IMR-90 (cell line): ENCODE data around the gene TGFBI. TPM values are rescaled to one million over a fixed set of nuclear protein-coding genes. Genes with fewer than 3 reads are reported as not detected.

Experiments
- ATAC-seq: fragments of 200-7000 bp; cut with Tn5 transposase; 2 replicates; pipeline ENCODE4 v1.9.1; 2020; ENCODE audit warnings: low read depth, mild to moderate bottlenecking, moderate library complexity
- BruUV-seq: library from RNA; stranded (reverse); fragments of 400-500 nt; replicated peaks from 2 replicates; lab custom pipeline; 2021; lab: Mats Ljungman, UMichigan
- CTCF ChIA-PET: fragments of 300-600 bp; formaldehyde crosslinking; extraction: SDS; loops from one replicate; lab custom pipeline; 2021; ENCODE audit warnings: antibody characterized with exemption; lab: Yijun Ruan, JAX
- POLR2A ChIA-PET: fragments of 300-600 bp; sonication (Branson Sonifier 250); formaldehyde crosslinking; loops from one replicate; lab custom pipeline; 2022; ENCODE audit warnings: antibody characterized with exemption; ENCODE audit not compliant: unreplicated experiment; lab: Charles Lee
- DNase-seq: peaks from one replicate; pipeline ENCODE4 v3.0.0; 2013
- H2AFZ ChIP-seq: replicated peaks from 2 replicates; pipeline ENCODE3; 2013; ENCODE audit warnings: low read length, mild to moderate bottlenecking; ENCODE audit not compliant: poor library complexity
- H2AK5ac ChIP-seq: 2 replicates; pipeline ENCODE4 v1.6.1; 2013; ENCODE audit warnings: low read depth, low read length, inconsistent platforms
- H2AK9ac ChIP-seq: replicated peaks from 2 replicates; pipeline ENCODE3; 2013; ENCODE audit warnings: mild to moderate bottlenecking, low read depth, low read length, moderate library complexity; ENCODE audit not compliant: poor library complexity
- H2BK120ac ChIP-seq: 2 replicates; pipeline ENCODE4 v1.6.1; 2013; ENCODE audit warnings: low read depth, low read length, inconsistent platforms
- H2BK15ac ChIP-seq: 3 replicates; pipeline ENCODE4 v1.6.1; 2013; ENCODE audit warnings: low read depth, low read length, inconsistent platforms
- H2BK20ac ChIP-seq: 2 replicates; pipeline ENCODE4 v1.6.1; 2013; ENCODE audit warnings: low read depth, mild to moderate bottlenecking, inconsistent platforms, low read length, moderate library complexity
- H2BK5ac ChIP-seq: 2 replicates; pipeline ENCODE4 v1.6.1; 2013; ENCODE audit warnings: mild to moderate bottlenecking, low read depth, low read length, inconsistent platforms; ENCODE audit not compliant: poor library complexity, severe bottlenecking
- H3K14ac ChIP-seq: replicated peaks from 2 replicates; pipeline ENCODE4 v1.6.1; 2013; ENCODE audit warnings: low read depth, low read length, inconsistent platforms
- H3K18ac ChIP-seq: 2 replicates; pipeline ENCODE4 v1.6.1; 2013; ENCODE audit warnings: low read depth, low read length, control low read depth
- H3K23ac ChIP-seq: 2 replicates; pipeline ENCODE4 v1.6.1; 2013; ENCODE audit warnings: low read depth, low read length, inconsistent platforms
- H3K27ac ChIP-seq: 2 replicates; pipeline ENCODE4 v1.5.1; 2013; ENCODE audit warnings: mild to moderate bottlenecking, control low read depth, low read length; ENCODE audit not compliant: insufficient read depth
- H3K27me3 ChIP-seq: 2 replicates; pipeline ENCODE4 v1.6.1; 2013; ENCODE audit warnings: low read length; ENCODE audit not compliant: control insufficient read depth, insufficient read depth
- H3K36me3 ChIP-seq: 2 replicates; pipeline ENCODE4 v1.6.1; 2013; ENCODE audit warnings: low read length, mixed read lengths; ENCODE audit not compliant: control insufficient read depth, insufficient read depth
- H3K4ac ChIP-seq: 2 replicates; pipeline ENCODE4 v1.6.1; 2013; ENCODE audit warnings: low read depth, low read length, inconsistent platforms
- H3K4me1 ChIP-seq: 2 replicates; pipeline ENCODE4 v1.6.1; 2013; ENCODE audit warnings: low read length, mixed read lengths; ENCODE audit not compliant: control insufficient read depth, insufficient read depth
- H3K4me2 ChIP-seq: 2 replicates; pipeline ENCODE4 v1.6.1; 2013; ENCODE audit warnings: low read depth, mild to moderate bottlenecking, control low read depth, low read length, moderate library complexity
- H3K4me3 ChIP-seq: 2 replicates; pipeline ENCODE4 v1.5.1; 2013; ENCODE audit warnings: low read depth, mild to moderate bottlenecking, control low read depth, low read length, moderate library complexity; ENCODE audit not compliant: insufficient read depth
- H3K56ac ChIP-seq: 2 replicates; pipeline ENCODE4 v1.6.1; 2013; ENCODE audit warnings: low read length, inconsistent platforms; ENCODE audit not compliant: insufficient read depth; ENCODE audit errors: extremely low read depth
- H3K79me1 ChIP-seq, 2 experiments: 2 replicates each; pipeline ENCODE4 v1.6.1; 2013; ENCODE audit warnings: low read length in 2 of 2, inconsistent platforms in 1 of 2, low read depth in 1 of 2
- H3K9ac ChIP-seq: 2 replicates; pipeline ENCODE4 v1.6.1; 2013; ENCODE audit warnings: low read depth, low read length, control low read depth
- H3K9me1 ChIP-seq: 2 replicates; pipeline ENCODE4 v1.6.1; 2013; ENCODE audit warnings: low read length, inconsistent platforms; ENCODE audit not compliant: insufficient read depth
- H3K9me3 ChIP-seq: 2 replicates; pipeline ENCODE4 v1.6.1; 2013; ENCODE audit warnings: low read length; ENCODE audit not compliant: control insufficient read depth, insufficient read depth
- H4K20me1 ChIP-seq: 2 replicates; pipeline ENCODE4 v1.6.1; 2013; ENCODE audit warnings: low read length, inconsistent platforms; ENCODE audit not compliant: insufficient read depth
- H4K5ac ChIP-seq: 2 replicates; pipeline ENCODE4 v1.6.1; 2013; ENCODE audit warnings: mild to moderate bottlenecking, low read depth, low read length, control low read depth
- H4K8ac ChIP-seq, 2 experiments: 2 replicates each; pipeline ENCODE4 v1.6.1; 2013; ENCODE audit warnings: low read depth in 2 of 2, low read length in 2 of 2, control low read depth in 1 of 2, inconsistent platforms in 1 of 2
- H4K91ac ChIP-seq: 2 replicates; pipeline ENCODE4 v1.6.1; 2013; ENCODE audit warnings: low read depth, low read length, inconsistent platforms; ENCODE audit not compliant: insufficient read depth
- BHLHE40 ChIP-seq: fragments of 150-350 bp; IDR thresholded peaks from 2 replicates; pipeline ENCODE4 v1.6.1; 2016; ENCODE audit warnings: mild to moderate bottlenecking, low read depth, low read length
- CEBPB ChIP-seq: IDR thresholded peaks from 2 replicates; pipeline ENCODE4 v1.6.1; 2012; ENCODE audit warnings: low read depth, low read length, improper control_type of control experiment
- CHD1 ChIP-seq: IDR thresholded peaks from 2 replicates; pipeline ENCODE4 v1.6.1; 2012; ENCODE audit warnings: low read depth, low read length, improper control_type of control experiment
- CTCF ChIP-seq: conservative IDR thresholded peaks from 2 replicates; pipeline ENCODE4 v1.5.1; 2012; ENCODE audit warnings: mild to moderate bottlenecking, low read depth, low read length, improper control_type of control experiment
- ELK1 ChIP-seq: fragments of 150-350 bp; IDR thresholded peaks from 2 replicates; pipeline ENCODE4 v1.6.1; 2016; ENCODE audit warnings: low read depth, mild to moderate bottlenecking, low read length, moderate library complexity, borderline replicate concordance
- FOS ChIP-seq: fragments of 150-350 bp; IDR thresholded peaks from 2 replicates; pipeline ENCODE4 v1.6.1; 2016; ENCODE audit warnings: low read depth, low read length
- MAFK ChIP-seq: IDR thresholded peaks from 2 replicates; pipeline ENCODE4 v1.6.1; 2012; ENCODE audit warnings: low read depth, low read length, improper control_type of control experiment
- MAZ ChIP-seq: IDR thresholded peaks from 2 replicates; pipeline ENCODE4 v1.6.1; 2012; ENCODE audit warnings: low read depth, mild to moderate bottlenecking, low read length, improper control_type of control experiment, moderate library complexity, borderline replicate concordance
- MXI1 ChIP-seq: IDR thresholded peaks from 2 replicates; pipeline ENCODE4 v1.6.1; 2012; ENCODE audit warnings: low read depth, mild to moderate bottlenecking, low read length, moderate library complexity, borderline replicate concordance
- NFE2L2 ChIP-seq: fragments of 150-350 bp; IDR thresholded peaks from 2 replicates; pipeline ENCODE4 v1.6.1; 2016; ENCODE audit warnings: low read depth, mild to moderate bottlenecking, low read length
- POLR2A ChIP-seq: IDR thresholded peaks from 2 replicates; pipeline ENCODE4 v1.6.1; 2012; ENCODE audit warnings: mild to moderate bottlenecking, low read depth, low read length
- RAD21 ChIP-seq: IDR thresholded peaks from 2 replicates; pipeline ENCODE4 v1.6.1; 2012; ENCODE audit warnings: low read length, improper control_type of control experiment
- RFX5 ChIP-seq: IDR thresholded peaks from 2 replicates; pipeline ENCODE4 v1.8.0; 2012; ENCODE audit warnings: low read depth, mild to moderate bottlenecking, low read length, moderate library complexity
- SMC3 ChIP-seq: fragments of 150-350 bp; IDR thresholded peaks from 2 replicates; pipeline ENCODE4 v1.6.1; 2016; ENCODE audit warnings: low read depth, mild to moderate bottlenecking, antibody characterized with exemption, low read length, moderate library complexity
- USF2 ChIP-seq: fragments of 150-350 bp; IDR thresholded peaks from 2 replicates; pipeline ENCODE4 v1.6.1; 2017; ENCODE audit warnings: mild to moderate bottlenecking, antibody characterized with exemption, low read length, low read depth
- WGBS, 2 experiments: methylation state at CpG; one replicate each; pipeline versions ENCODE4 v1.1.5 to v1.1.7; 2013; ENCODE audit warnings: missing lambda C conversion rate in 2 of 2; ENCODE audit not compliant: insufficient read length in 1 of 2; ENCODE audit errors: extremely low coverage in 2 of 2; 5-methylcytosine and 5-hydroxymethylcytosine counted together
- dilution Hi-C: fragments of 300-500 bp; cut with HindIII; formaldehyde crosslinking; loops from one replicate; pipeline ENCODE4 v1.14.3; 2018; ENCODE audit warnings: low sequenced_read_pairs; ENCODE audit not compliant: unreplicated experiment
- in situ Hi-C: fragments of 300-500 bp; cut with MboI; formaldehyde crosslinking; loops from 3 replicates; pipeline ENCODE4 v1.14.3; 2019; ENCODE audit warnings: low sequenced_read_pairs, inconsistent platforms, mixed read lengths
- intact Hi-C: fragments of 100-400 bp; cut with micrococcal nuclease; formaldehyde crosslinking; loops from 2 replicates; pipeline ENCODE4 v1.10.0; 2022
- polyA plus RNA-seq, 3 experiments: library from polyadenylated mRNA; depleted of rRNA; stranded (reverse); fragments of >200 nt; gene quantifications; 2 replicates each; pipeline ENCODE4 v1.2.3, GENCODE V29; 2012; ENCODE audit warnings: low replicate concordance in 1 of 3
- total RNA-seq: library from RNA; depleted of rRNA; stranded (reverse); fragments of >200 nt; gene quantifications from 2 replicates; pipeline ENCODE4 v1.2.3, GENCODE V29; 2012

TGFBI gene
- total and polyA plus RNA-seq, 2 of the 4 experiments (the other 2 are of a cell fraction) = 618 to 1,551 TPM

DNA sequence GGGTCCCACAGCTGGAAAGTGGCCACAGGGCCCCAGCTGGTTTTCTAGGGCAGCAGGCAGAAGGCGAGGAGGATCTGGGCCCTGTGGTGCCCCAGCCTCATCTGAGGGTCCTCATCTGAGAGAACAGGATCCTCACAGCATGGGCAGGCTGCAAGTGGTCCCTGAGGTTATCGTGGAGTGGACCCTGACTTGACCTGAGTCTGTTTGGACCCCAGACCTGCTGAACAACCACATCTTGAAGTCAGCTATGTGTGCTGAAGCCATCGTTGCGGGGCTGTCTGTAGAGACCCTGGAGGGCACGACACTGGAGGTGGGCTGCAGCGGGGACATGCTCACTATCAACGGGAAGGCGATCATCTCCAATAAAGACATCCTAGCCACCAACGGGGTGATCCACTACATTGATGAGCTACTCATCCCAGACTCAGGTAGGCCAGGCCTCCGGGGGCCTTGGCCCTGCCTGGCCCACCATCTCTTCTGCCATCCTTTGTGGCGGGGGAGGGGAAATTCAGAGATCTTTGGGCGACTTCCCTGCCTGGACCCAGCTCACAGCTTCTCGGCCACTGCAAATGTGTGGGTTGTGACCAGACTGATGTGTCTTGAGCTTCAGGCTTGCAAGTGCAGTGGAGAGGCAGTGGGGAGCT lies 24.0 kb downstream of the TGFBI start:
- no TSS peak for BruUV-seq
- Histone ChIP-seq H4K5ac (peak overlapping the region; percentile 80), H2BK5ac (peak overlapping the region; percentile 90), H2AK5ac (peak overlapping the region; percentile 77), H3K9me1 (peaks cover 49% of the 10 kb centered on the region), H3K4ac (peak overlapping the region; percentile 96), H2AFZ (no peak overlapping the region), H3K9ac (peak overlapping the region; percentile 55), H3K36me3 (peaks cover 82% of the 10 kb centered on the region), H3K4me2 (no peak overlapping the region), H4K8ac (peak overlapping the region; percentile 62 to 93), H4K91ac (peak overlapping the region; percentile 83), H3K14ac (peak overlapping the region; percentile 90), H3K23ac (peak overlapping the region; percentile 92), H3K4me3 (no peak overlapping the region), H3K18ac (peak overlapping the region; percentile 88), H2AK9ac (peak overlapping the region; percentile 56), H2BK15ac (peak overlapping the region; percentile 75; the same call in 2 of the 3 replicates), H2BK120ac (peak overlapping the region; percentile 91), H3K9me3 (no peaks in the 10 kb centered on the region), H3K27ac (peak overlapping the region; percentile 89), H4K20me1 (peaks cover 16% of the 10 kb centered on the region), H3K27me3 (no peaks in the 10 kb centered on the region), H3K56ac (peak overlapping the region; percentile 80), H3K79me1 (peaks cover 10 to 46% of the 10 kb centered on the region in 2 experiments; a peak in 3 of 4 replicates), H2BK20ac (peak overlapping the region; percentile 94), H3K4me1 (peaks cover 48% of the 10 kb centered on the region)
- dilution Hi-C loops (no loop called here), in situ Hi-C loops (no loop called here), intact Hi-C loops (no loop called here)
- DNase-seq = no peak
- CTCF ChIA-PET = no interaction called here
- POLR2A ChIA-PET = no interaction called here
- ATAC-seq = no peak
- WGBS, 2 experiments = 100% methylated on average over 8 of the region's 13 CpGs; no CpG with 5 or more reads in 1 of the 2 experiments
- TF ChIP-seq MAFK (no peak), MAZ (no peak), CHD1 (no peak), RAD21 (no peak), CEBPB (no peak), NFE2L2 (no peak), MXI1 (no peak), POLR2A (no peak; the same call in 1 of the 2 replicates), SMC3 (no peak), CTCF (no peak), FOS (no peak), BHLHE40 (no peak), ELK1 (no peak), USF2 (no peak), RFX5 (no peak)
